HG03159 (cell line): ENCODE measurements around the gene RPS19BP1.

ENCODE experiments used
- ATAC-seq: cut with Tn5 transposase; IDR thresholded peaks from one replicate; pipeline ENCODE4 v1.9.1; 2021; ENCODE audit warnings: mild to moderate bottlenecking, moderate library complexity; ENCODE audit not compliant: unreplicated experiment

The RPS19BP1 gene

GRCh38 chr22:39490966-39491680 lies 41.4 kb downstream of the RPS19BP1 start:
- no peak for ATAC-seq

GRCh38 chr22:39490135-39490798 lies 42.3 kb downstream of the RPS19BP1 start:
- ATAC-seq = peak; percentile 82

GRCh38 chr22:39489094-39490068 lies 43.2 kb downstream of the RPS19BP1 start:
- no peak for ATAC-seq

GRCh38 chr22:39488563-39489083 lies 43.9 kb downstream of the RPS19BP1 start:
- ATAC-seq = no peak

- no peak for ATAC-seq
Measured at GRCh38 chr22:39487826-39488520, 44.6 kb downstream of the RPS19BP1 start.

- no peak for ATAC-seq
Measured at GRCh38 chr22:39486951-39487825, 45.4 kb downstream of the RPS19BP1 start.

- ATAC-seq = no peak
Measured at GRCh38 chr22:39482768-39483167, 49.8 kb downstream of the RPS19BP1 start.

GRCh38 chr22:39481595-39481994 lies 51.0 kb downstream of the RPS19BP1 start:
- no peak for ATAC-seq

- no peak for ATAC-seq
Measured at GRCh38 chr22:39481054-39481453, 51.5 kb downstream of the RPS19BP1 start.

- ATAC-seq = no peak
Measured at GRCh38 chr22:39480557-39480956, 52.0 kb downstream of the RPS19BP1 start.

GRCh38 chr22:39479254-39479653 lies 53.3 kb downstream of the RPS19BP1 start:
- no peak for ATAC-seq
